Memory B cell (primary cell): ENCODE results near the gene ADGRL2.

Source experiments
- ATAC-seq: fragments of 150-1000 bp; cut with Tn5 transposase; 2 replicates; pipeline ENCODE4 v1.10.0; 2021; ENCODE audit warnings: low read depth, mild to moderate bottlenecking, moderate library complexity
- DNase-seq, 2 donors: peaks; one replicate each; pipeline ENCODE4 v3.0.0; 2022; ENCODE audit warnings: low spot score in 2 of 2
- H3K27ac Mint-ChIP-seq: one replicate; pipeline ENCODE4 v1.8.0; 2022; ENCODE audit warnings: mild to moderate bottlenecking, moderate library complexity, mixed read lengths
- H3K27me3 Mint-ChIP-seq: one replicate; pipeline ENCODE4 v1.8.0; 2022; ENCODE audit warnings: mixed read lengths
- H3K36me3 Mint-ChIP-seq: one replicate; pipeline ENCODE4 v1.8.0; 2022; ENCODE audit warnings: mild to moderate bottlenecking, mixed read lengths
- H3K4me1 Mint-ChIP-seq: one replicate; pipeline ENCODE4 v1.8.0; 2022; ENCODE audit warnings: mixed read lengths
- H3K4me3 Mint-ChIP-seq: one replicate; pipeline ENCODE4 v1.8.0; 2022; ENCODE audit warnings: mild to moderate bottlenecking, moderate library complexity, mixed read lengths
- H3K9me3 Mint-ChIP-seq: one replicate; pipeline ENCODE4 v1.8.0; 2022; ENCODE audit warnings: mixed read lengths

The ADGRL2 gene

GRCh38 chr1:81976539-81976938 lies 175.8 kb downstream of the ADGRL2 start:
- DNase-seq (no peak), ATAC-seq (no peak)
- Mint-ChIP-seq H3K27ac (no peak overlapping the region), H3K4me3 (no peak overlapping the region), H3K9me3 (no peaks in the 10 kb centered on the region), H3K4me1 (no peaks in the 10 kb centered on the region), H3K36me3 (no peaks in the 10 kb centered on the region), H3K27me3 (no peaks in the 10 kb centered on the region)

GRCh38 chr1:81978945-81979344 lies 178.2 kb downstream of the ADGRL2 start:
- Mint-ChIP-seq H3K36me3 (no peaks in the 10 kb centered on the region), H3K9me3 (no peaks in the 10 kb centered on the region), H3K4me3 (no peak overlapping the region), H3K4me1 (no peaks in the 10 kb centered on the region), H3K27me3 (no peaks in the 10 kb centered on the region), H3K27ac (no peak overlapping the region)
- ATAC-seq (no peak), DNase-seq (no peak)

GRCh38 chr1:81982523-81982922 lies 181.8 kb downstream of the ADGRL2 start:
- no peak for DNase-seq
- no peak for ATAC-seq
- no peak overlapping the region for H3K27ac Mint-ChIP-seq
- no peaks in the 10 kb centered on the region for H3K4me1 Mint-ChIP-seq
- H3K27me3 Mint-ChIP-seq, result no peaks in the 10 kb centered on the region
- no peaks in the 10 kb centered on the region for H3K36me3 Mint-ChIP-seq
- no peaks in the 10 kb centered on the region for H3K9me3 Mint-ChIP-seq
- H3K4me3 Mint-ChIP-seq, result no peak overlapping the region

- Mint-ChIP-seq H3K36me3 (no peaks in the 10 kb centered on the region), H3K9me3 (no peaks in the 10 kb centered on the region), H3K27ac (no peak overlapping the region), H3K4me3 (no peak overlapping the region), H3K27me3 (no peaks in the 10 kb centered on the region), H3K4me1 (no peaks in the 10 kb centered on the region)
- ATAC-seq (no peak), DNase-seq (no peak)
Measured at GRCh38 chr1:81989524-81989923, 188.8 kb downstream of the ADGRL2 start.

GRCh38 chr1:81990241-81990640 lies 189.5 kb downstream of the ADGRL2 start:
- no peaks in the 10 kb centered on the region for H3K9me3 Mint-ChIP-seq
- H3K36me3 Mint-ChIP-seq, result no peaks in the 10 kb centered on the region
- H3K27ac Mint-ChIP-seq, result no peak overlapping the region
- DNase-seq (no peak), ATAC-seq (no peak)
- H3K27me3 Mint-ChIP-seq, result no peaks in the 10 kb centered on the region
- no peaks in the 10 kb centered on the region for H3K4me1 Mint-ChIP-seq
- no peak overlapping the region for H3K4me3 Mint-ChIP-seq

DNA sequence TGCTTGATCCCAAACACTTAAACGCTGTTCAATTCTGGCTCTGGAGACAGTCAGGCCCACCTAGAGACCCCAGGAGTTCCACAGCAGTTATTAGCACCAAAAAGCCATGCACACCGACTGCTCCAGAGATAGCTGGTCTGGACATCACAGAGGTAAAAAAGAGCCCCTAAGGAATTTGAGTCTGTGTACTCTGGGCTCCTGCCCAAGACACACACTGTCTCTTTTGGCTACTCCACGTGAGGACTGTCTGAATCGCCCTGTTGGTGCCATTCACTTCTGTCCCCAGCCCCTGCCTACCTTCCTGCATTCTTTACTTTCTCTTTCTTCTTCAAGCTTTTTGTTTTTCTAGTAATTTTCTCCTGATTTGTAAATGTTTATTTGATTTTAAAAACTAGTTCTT lies 197.4 kb downstream of the ADGRL2 start:
- DNase-seq, result no peak
- Mint-ChIP-seq H3K4me3 (no peak overlapping the region), H3K4me1 (no peaks in the 10 kb centered on the region), H3K27me3 (no peaks in the 10 kb centered on the region), H3K36me3 (no peaks in the 10 kb centered on the region), H3K9me3 (no peaks in the 10 kb centered on the region), H3K27ac (no peak overlapping the region)
- no peak for ATAC-seq

DNA sequence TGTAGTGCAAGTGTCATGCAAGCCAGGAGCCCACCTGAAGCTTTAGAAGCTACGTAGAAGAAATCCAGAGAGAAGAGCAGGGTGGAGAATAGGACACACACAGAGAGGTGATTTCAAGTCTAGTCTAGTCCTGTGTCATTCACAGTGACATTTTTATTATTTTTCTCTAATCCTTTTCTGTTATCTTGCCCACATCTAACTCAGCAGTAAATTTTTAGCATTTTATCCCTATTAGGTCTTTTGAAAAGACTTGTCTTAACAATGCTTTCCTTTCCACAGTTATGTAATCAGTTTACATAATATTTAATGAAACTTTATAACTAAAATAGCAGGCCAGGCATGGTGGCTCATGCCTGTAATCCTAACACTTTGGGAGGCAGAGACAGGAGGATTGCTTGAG lies 198.6 kb downstream of the ADGRL2 start:
- Mint-ChIP-seq H3K4me3 (no peak overlapping the region), H3K27me3 (no peaks in the 10 kb centered on the region), H3K9me3 (no peaks in the 10 kb centered on the region), H3K4me1 (no peaks in the 10 kb centered on the region), H3K36me3 (no peaks in the 10 kb centered on the region), H3K27ac (no peak overlapping the region)
- DNase-seq, result no peak
- ATAC-seq, result no peak

- Mint-ChIP-seq H3K36me3 (no peaks in the 10 kb centered on the region), H3K4me3 (no peak overlapping the region), H3K27me3 (no peaks in the 10 kb centered on the region), H3K27ac (no peak overlapping the region), H3K4me1 (no peaks in the 10 kb centered on the region), H3K9me3 (no peaks in the 10 kb centered on the region)
- ATAC-seq (no peak), DNase-seq (no peak)
Measured at GRCh38 chr1:82000221-82000620, 199.5 kb downstream of the ADGRL2 start.

GRCh38 chr1:82001345-82001744 lies 200.6 kb downstream of the ADGRL2 start:
- Mint-ChIP-seq H3K4me3 (no peak overlapping the region), H3K9me3 (no peaks in the 10 kb centered on the region), H3K36me3 (no peaks in the 10 kb centered on the region), H3K27me3 (no peaks in the 10 kb centered on the region), H3K4me1 (no peaks in the 10 kb centered on the region), H3K27ac (no peak overlapping the region)
- DNase-seq (no peak), ATAC-seq (no peak)

- DNase-seq, result no peak
- Mint-ChIP-seq H3K36me3 (no peaks in the 10 kb centered on the region), H3K4me1 (no peaks in the 10 kb centered on the region), H3K27me3 (no peaks in the 10 kb centered on the region), H3K4me3 (no peak overlapping the region), H3K9me3 (no peaks in the 10 kb centered on the region), H3K27ac (no peak overlapping the region)
- ATAC-seq, result no peak
Measured at GRCh38 chr1:82007804-82008203, 207.1 kb downstream of the ADGRL2 start.

GRCh38 chr1:82013702-82014101 lies 213.0 kb downstream of the ADGRL2 start:
- DNase-seq (no peak), ATAC-seq (no peak)
- H3K27me3 Mint-ChIP-seq, result no peaks in the 10 kb centered on the region
- H3K4me3 Mint-ChIP-seq, result no peak overlapping the region
- no peaks in the 10 kb centered on the region for H3K36me3 Mint-ChIP-seq
- no peaks in the 10 kb centered on the region for H3K4me1 Mint-ChIP-seq
- H3K9me3 Mint-ChIP-seq, result no peaks in the 10 kb centered on the region
- H3K27ac Mint-ChIP-seq, result no peak overlapping the region

- ATAC-seq, result no peak
- H3K36me3 Mint-ChIP-seq, result no peaks in the 10 kb centered on the region
Measured at GRCh38 chr1:82015444-82015843, 214.7 kb downstream of the ADGRL2 start.

DNA sequence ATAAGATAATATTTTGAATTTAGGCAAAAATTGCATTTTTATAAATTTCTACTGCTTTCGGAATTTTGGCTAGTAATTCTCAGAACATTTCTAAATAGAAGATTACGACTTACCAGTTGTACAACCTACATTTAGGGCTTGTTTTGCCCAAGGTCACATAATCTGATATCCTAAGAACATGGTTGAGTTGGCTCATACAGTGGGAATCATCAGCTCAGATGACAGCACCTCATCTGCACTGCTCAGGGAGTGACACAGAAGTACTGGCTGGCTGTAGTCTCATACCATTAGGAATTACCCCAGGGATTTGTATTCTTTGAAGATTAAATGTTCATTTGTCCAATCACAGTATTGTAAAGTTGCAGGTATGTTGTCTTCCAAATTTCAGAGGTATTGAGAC lies 217.6 kb downstream of the ADGRL2 start:
- Mint-ChIP-seq H3K36me3 (no peaks in the 10 kb centered on the region), H3K9me3 (peaks cover 6% of the 10 kb centered on the region), H3K27ac (no peak overlapping the region), H3K27me3 (no peaks in the 10 kb centered on the region), H3K4me3 (no peak overlapping the region), H3K4me1 (no peaks in the 10 kb centered on the region)
- no peak for DNase-seq
- no peak for ATAC-seq

More at GRCh38 chr1:82015444-82015843, 214.7 kb downstream of the ADGRL2 start:
- Mint-ChIP-seq H3K4me3 (no peak overlapping the region), H3K27ac (no peak overlapping the region), H3K9me3 (peaks cover 3% of the 10 kb centered on the region), H3K27me3 (no peaks in the 10 kb centered on the region), H3K4me1 (no peaks in the 10 kb centered on the region)
- no peak for DNase-seq

DNA sequence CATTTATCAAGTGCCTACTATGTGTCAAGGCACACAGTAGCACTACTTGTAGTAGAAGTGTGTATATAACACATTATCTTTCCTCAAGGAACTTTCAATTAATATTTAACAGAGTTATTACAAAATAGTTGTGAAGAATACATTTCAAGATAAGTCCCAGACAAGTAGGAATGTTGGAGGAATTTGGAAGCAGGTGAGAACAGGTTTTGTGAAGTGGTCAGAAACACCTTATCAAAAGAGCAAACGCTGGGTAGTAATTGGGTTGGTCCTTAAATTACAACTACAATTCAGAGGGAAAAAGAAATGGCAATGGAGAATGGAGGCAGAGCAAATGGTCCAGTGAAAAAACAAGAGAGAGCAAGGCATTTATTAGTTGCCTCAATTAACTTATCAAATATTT lies 218.8 kb downstream of the ADGRL2 start:
- Mint-ChIP-seq H3K27me3 (no peaks in the 10 kb centered on the region), H3K9me3 (peaks cover 8% of the 10 kb centered on the region), H3K4me3 (no peak overlapping the region), H3K36me3 (no peaks in the 10 kb centered on the region), H3K27ac (no peak overlapping the region), H3K4me1 (no peaks in the 10 kb centered on the region)
- ATAC-seq (no peak), DNase-seq (no peak)

GRCh38 chr1:82030830-82031229 lies 230.1 kb downstream of the ADGRL2 start:
- Mint-ChIP-seq H3K27me3 (no peaks in the 10 kb centered on the region), H3K4me3 (no peak overlapping the region), H3K4me1 (no peaks in the 10 kb centered on the region), H3K9me3 (peaks cover 2% of the 10 kb centered on the region), H3K36me3 (no peaks in the 10 kb centered on the region), H3K27ac (no peak overlapping the region)
- ATAC-seq (no peak), DNase-seq (no peak)

GRCh38 chr1:82032068-82032467 lies 231.3 kb downstream of the ADGRL2 start:
- H3K9me3 Mint-ChIP-seq, result peaks cover 2% of the 10 kb centered on the region
- no peak for ATAC-seq
- no peak for DNase-seq
- H3K36me3 Mint-ChIP-seq, result no peaks in the 10 kb centered on the region
- no peak overlapping the region for H3K27ac Mint-ChIP-seq
- H3K27me3 Mint-ChIP-seq, result no peaks in the 10 kb centered on the region
- H3K4me1 Mint-ChIP-seq, result no peaks in the 10 kb centered on the region
- H3K4me3 Mint-ChIP-seq, result no peak overlapping the region
